HG03139 (cell line): ENCODE data around the gene RIOK2.
A peak's percentile ranks its signal among the peaks of the same experiment; 100 is the strongest.
"Not testable (repeated sequence)": the region's sequence is repeated elsewhere in the genome, so short reads cannot be mapped to it uniquely, and the experiment has no call there.

Experiments
- ATAC-seq: cut with Tn5 transposase; IDR thresholded peaks from one replicate; pipeline ENCODE4 v1.9.1; 2021; ENCODE audit not compliant: unreplicated experiment

The RIOK2 gene

GRCh38 chr5:97183100-97183929 lies at the start of gene RIOK2:
Gene RIOK2 (minus strand): TSS chr5:97183247. CDS start chr5:97183191, 56 bp downstream.
- ATAC-seq: peak; percentile 91

GRCh38 chr5:97231025-97231636 lies 48.1 kb upstream of the RIOK2 start:
- peak; percentile 92 for ATAC-seq

- ATAC-seq: no peak
These were observed 46.7 kb upstream of the RIOK2 start for GRCh38 chr5:97229688-97230285.

- ATAC-seq: no peak
These were observed 46.1 kb upstream of the RIOK2 start for GRCh38 chr5:97229196-97229595.

- ATAC-seq: no peak
These were observed 42.2 kb upstream of the RIOK2 start for GRCh38 chr5:97225222-97225621.

GRCh38 chr5:97224112-97224750 lies 41.2 kb upstream of the RIOK2 start:
- no peak for ATAC-seq

- ATAC-seq: no peak
These were observed 40.5 kb upstream of the RIOK2 start for GRCh38 chr5:97223596-97223995.

- ATAC-seq: no peak
These were observed 26.3 kb upstream of the RIOK2 start for GRCh38 chr5:97209343-97209742.

- ATAC-seq: no peak
These were observed 25.7 kb upstream of the RIOK2 start for GRCh38 chr5:97208714-97209113.

GRCh38 chr5:97208184-97208713 lies 25.2 kb upstream of the RIOK2 start:
- ATAC-seq: no peak

- no peak for ATAC-seq
These were observed 11.3 kb upstream of the RIOK2 start for GRCh38 chr5:97194366-97194765.

GRCh38 chr5:97193355-97193688 lies 10.3 kb upstream of the RIOK2 start:
- ATAC-seq: no peak

- ATAC-seq: peak; percentile 85
These were observed 9.7 kb upstream of the RIOK2 start for GRCh38 chr5:97192580-97193354.

GRCh38 chr5:97191893-97192292 lies 8.8 kb upstream of the RIOK2 start:
- ATAC-seq: no peak

- ATAC-seq: not testable (repeated sequence)
These were observed 6.5 kb upstream of the RIOK2 start for GRCh38 chr5:97189523-97189922.

GRCh38 chr5:97183930-97184213 lies 825 bp upstream of the RIOK2 start:
- ATAC-seq: no peak

- no peak for ATAC-seq
These were observed 412 bp downstream of the RIOK2 start for GRCh38 chr5:97182571-97183099.

- no peak for ATAC-seq
These were observed 1.0 kb downstream of the RIOK2 start for GRCh38 chr5:97181856-97182545.

GRCh38 chr5:97179457-97179856 lies 3.6 kb downstream of the RIOK2 start:
- ATAC-seq: not testable (repeated sequence)

GRCh38 chr5:97172227-97172626 lies 10.8 kb downstream of the RIOK2 start:
- no peak for ATAC-seq
